ENCODE data around the gene LPP. TPM values are rescaled to one million over a fixed set of nuclear protein-coding genes. Genes with fewer than 3 reads are reported as not detected.

LPP gene
- polyA plus RNA-seq, 1 donor (not counting 4 experiments of a cell fraction or from before 2014, with no cell fraction given) = 16.0 TPM

GRCh38 chr3:188693435-188693834, 539.5 kb downstream of the LPP start:
- Histone ChIP-seq H3K27ac (ENCODE audit: control insufficient read depth, insufficient read depth, low read length) (no peak overlapping the region), H3K9ac (ENCODE audit: control insufficient read depth, extremely low read depth, insufficient read depth, low read length) (no peak overlapping the region), H3K4me1 (ENCODE audit: control insufficient read depth, extremely low read depth, insufficient read depth, low read length) (peaks cover 8% of the 10 kb centered on the region), H3K9me3 (ENCODE audit: control insufficient read depth, low read depth, low read length) (no peaks in the 10 kb centered on the region), H3K4me2 (ENCODE audit: control insufficient read depth, extremely low read depth, insufficient read depth, low read depth, low read length) (no peak overlapping the region), H2AFZ (ENCODE audit: control insufficient read depth, low read length) (no peak overlapping the region), H3K9me1 (ENCODE audit: control insufficient read depth, extremely low read depth, insufficient read depth, low read length) (peaks cover 2% of the 10 kb centered on the region), H3K79me2 (ENCODE audit: control insufficient read depth, insufficient read depth, low read length) (no peaks in the 10 kb centered on the region), H4K20me1 (ENCODE audit: control insufficient read depth, extremely low read depth, insufficient read depth, low read length) (no peaks in the 10 kb centered on the region), H3K4me3 (ENCODE audit: control insufficient read depth in 2 of 3, extremely low read depth in 1 of 3, insufficient read depth in 2 of 3, low read depth in 1 of 3, low read length in 3 of 3) (no peak overlapping the region), H3K36me3 (ENCODE audit: control insufficient read depth in 2 of 2, extremely low read depth in 1 of 2, insufficient read depth in 2 of 2, low read length in 2 of 2) (no peaks in the 10 kb centered on the region), H3K27me3 (ENCODE audit: control insufficient read depth, extremely low read depth, insufficient read depth, low read length) (no peaks in the 10 kb centered on the region)
- DNase-seq (ENCODE audit: low read depth, low spot score) = no peak
- no peak for TF ChIP-seq EZH2 (IDR thresholded peaks at IDR 0.05; ENCODE audit: low read length)
- no peak for TF ChIP-seq CTCF (optimal IDR thresholded peaks at IDR 0.05 in 1 of 3, IDR thresholded peaks at IDR 0.05 in 1 of 3, conservative IDR thresholded peaks at IDR 0.05 in 1 of 3; ENCODE audit: extremely low read depth in 1 of 3, insufficient read depth in 2 of 3, low read length in 3 of 3)
- no peak for FAIRE-seq
- dilution Hi-C loops (cut with MboI; ENCODE audit: extremely low pct_ligation_motif_present, low sequenced_read_pairs) = no loop called here

GRCh38 chr3:188695241-188695640, 541.3 kb downstream of the LPP start:
- no peaks in the 10 kb centered on the region for H3K79me2 ChIP-seq (ENCODE audit: control insufficient read depth, insufficient read depth, low read length)
- no peak overlapping the region for H3K4me3 ChIP-seq (ENCODE audit: control insufficient read depth in 2 of 3, extremely low read depth in 1 of 3, insufficient read depth in 2 of 3, low read depth in 1 of 3, low read length in 3 of 3)
- no peak overlapping the region for H2AFZ ChIP-seq (ENCODE audit: control insufficient read depth, low read length)
- peaks cover 5% of the 10 kb centered on the region for H3K4me1 ChIP-seq (ENCODE audit: control insufficient read depth, extremely low read depth, insufficient read depth, low read length)
- TF ChIP-seq CTCF (optimal IDR thresholded peaks at IDR 0.05 in 1 of 3, IDR thresholded peaks at IDR 0.05 in 1 of 3, conservative IDR thresholded peaks at IDR 0.05 in 1 of 3; ENCODE audit: extremely low read depth in 1 of 3, insufficient read depth in 2 of 3, low read length in 3 of 3) (no peak), EZH2 (IDR thresholded peaks at IDR 0.05; ENCODE audit: low read length) (no peak)
- no peaks in the 10 kb centered on the region for H3K9me3 ChIP-seq (ENCODE audit: control insufficient read depth, low read depth, low read length)
- dilution Hi-C loops (cut with MboI; ENCODE audit: extremely low pct_ligation_motif_present, low sequenced_read_pairs) = no loop called here
- H3K9ac ChIP-seq (ENCODE audit: control insufficient read depth, extremely low read depth, insufficient read depth, low read length) = no peak overlapping the region
- H3K27ac ChIP-seq (ENCODE audit: control insufficient read depth, insufficient read depth, low read length) = no peak overlapping the region
- H4K20me1 ChIP-seq (ENCODE audit: control insufficient read depth, extremely low read depth, insufficient read depth, low read length) = no peaks in the 10 kb centered on the region
- no peaks in the 10 kb centered on the region for H3K27me3 ChIP-seq (ENCODE audit: control insufficient read depth, extremely low read depth, insufficient read depth, low read length)
- no peaks in the 10 kb centered on the region for H3K9me1 ChIP-seq (ENCODE audit: control insufficient read depth, extremely low read depth, insufficient read depth, low read length)
- DNase-seq (ENCODE audit: low read depth, low spot score) = no peak
- H3K4me2 ChIP-seq (ENCODE audit: control insufficient read depth, extremely low read depth, insufficient read depth, low read depth, low read length) = no peak overlapping the region
- H3K36me3 ChIP-seq (ENCODE audit: control insufficient read depth in 2 of 2, extremely low read depth in 1 of 2, insufficient read depth in 2 of 2, low read length in 2 of 2) = no peaks in the 10 kb centered on the region
- FAIRE-seq = peak; percentile 74

Data from keratinocyte (primary cell).